GM03348 (cell line): ENCODE measurements around the gene SYNE2.
"Not testable (repeated sequence)": the region's sequence is repeated elsewhere in the genome, so short reads cannot be mapped to it uniquely, and the experiment has no call there.

ENCODE experiments used
- DNase-seq: peaks from one replicate; pipeline ENCODE4 v3.0.0; 2012; ENCODE audit warnings: low spot score

SYNE2 gene, protein sequence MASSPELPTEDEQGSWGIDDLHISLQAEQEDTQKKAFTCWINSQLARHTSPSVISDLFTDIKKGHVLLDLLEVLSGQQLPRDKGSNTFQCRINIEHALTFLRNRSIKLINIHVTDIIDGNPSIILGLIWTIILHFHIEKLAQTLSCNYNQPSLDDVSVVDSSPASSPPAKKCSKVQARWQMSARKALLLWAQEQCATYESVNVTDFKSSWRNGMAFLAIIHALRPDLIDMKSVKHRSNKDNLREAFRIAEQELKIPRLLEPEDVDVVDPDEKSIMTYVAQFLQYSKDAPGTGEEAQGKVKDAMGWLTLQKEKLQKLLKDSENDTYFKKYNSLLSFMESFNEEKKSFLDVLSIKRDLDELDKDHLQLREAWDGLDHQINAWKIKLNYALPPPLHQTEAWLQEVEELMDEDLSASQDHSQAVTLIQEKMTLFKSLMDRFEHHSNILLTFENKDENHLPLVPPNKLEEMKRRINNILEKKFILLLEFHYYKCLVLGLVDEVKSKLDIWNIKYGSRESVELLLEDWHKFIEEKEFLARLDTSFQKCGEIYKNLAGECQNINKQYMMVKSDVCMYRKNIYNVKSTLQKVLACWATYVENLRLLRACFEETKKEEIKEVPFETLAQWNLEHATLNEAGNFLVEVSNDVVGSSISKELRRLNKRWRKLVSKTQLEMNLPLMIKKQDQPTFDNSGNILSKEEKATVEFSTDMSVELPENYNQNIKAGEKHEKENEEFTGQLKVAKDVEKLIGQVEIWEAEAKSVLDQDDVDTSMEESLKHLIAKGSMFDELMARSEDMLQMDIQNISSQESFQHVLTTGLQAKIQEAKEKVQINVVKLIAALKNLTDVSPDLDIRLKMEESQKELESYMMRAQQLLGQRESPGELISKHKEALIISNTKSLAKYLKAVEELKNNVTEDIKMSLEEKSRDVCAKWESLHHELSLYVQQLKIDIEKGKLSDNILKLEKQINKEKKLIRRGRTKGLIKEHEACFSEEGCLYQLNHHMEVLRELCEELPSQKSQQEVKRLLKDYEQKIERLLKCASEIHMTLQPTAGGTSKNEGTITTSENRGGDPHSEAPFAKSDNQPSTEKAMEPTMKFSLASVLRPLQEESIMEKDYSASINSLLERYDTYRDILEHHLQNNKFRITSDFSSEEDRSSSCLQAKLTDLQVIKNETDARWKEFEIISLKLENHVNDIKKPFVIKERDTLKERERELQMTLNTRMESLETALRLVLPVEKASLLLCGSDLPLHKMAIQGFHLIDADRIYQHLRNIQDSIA (N-terminal part only)

DNA sequence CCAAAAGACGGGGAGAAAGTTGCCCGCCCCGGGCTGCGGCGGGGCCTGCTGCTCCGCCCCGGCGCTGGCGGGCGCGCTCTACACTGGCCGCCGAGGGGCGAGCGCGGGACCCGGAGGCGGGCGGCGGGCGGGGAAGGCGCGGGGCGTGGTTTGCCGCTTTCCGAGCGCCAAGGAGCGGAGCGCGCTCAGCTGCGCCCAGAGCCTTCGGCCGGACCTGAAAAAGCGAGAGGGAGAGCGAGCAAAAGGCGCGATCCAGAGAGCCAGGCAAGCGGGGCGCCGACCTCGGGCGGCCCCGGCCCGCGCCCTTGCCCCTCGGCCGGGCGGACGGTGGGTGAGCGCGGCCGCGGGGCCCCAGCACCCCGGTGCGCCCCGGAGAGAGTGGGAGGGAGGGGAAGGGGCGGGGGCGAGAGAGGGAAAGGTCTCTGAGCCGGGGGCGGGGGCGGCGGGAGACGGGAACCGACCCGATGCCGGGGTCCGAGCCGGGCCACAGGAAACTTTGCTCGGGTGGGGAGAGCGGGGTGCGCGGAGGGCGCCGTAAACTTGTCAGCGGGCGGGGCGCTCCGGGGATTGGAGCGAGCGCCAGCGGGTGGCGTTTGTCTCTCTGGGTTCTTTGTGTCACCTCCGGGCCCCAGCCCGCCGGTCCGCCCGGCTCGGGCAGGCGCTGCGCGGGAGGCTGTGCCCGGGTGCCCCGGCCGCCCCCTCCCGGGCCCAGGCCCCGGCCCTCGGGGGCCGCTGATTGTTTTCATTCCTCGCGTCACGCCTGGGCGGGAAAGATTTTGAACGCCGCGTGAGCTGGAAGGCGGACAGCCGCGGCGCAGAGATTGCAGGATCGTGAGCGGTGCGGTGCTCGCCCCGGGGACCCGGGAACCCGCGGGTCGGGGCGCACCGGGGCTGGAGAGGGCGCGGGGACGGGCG is at the start of gene SYNE2:
Gene SYNE2 (plus strand): TSS at position 188 of the 915 bp plus-strand sequence. CDS start 56,145 bp downstream, outside the sequence.
- DNase-seq: peak; percentile 93

DNA sequence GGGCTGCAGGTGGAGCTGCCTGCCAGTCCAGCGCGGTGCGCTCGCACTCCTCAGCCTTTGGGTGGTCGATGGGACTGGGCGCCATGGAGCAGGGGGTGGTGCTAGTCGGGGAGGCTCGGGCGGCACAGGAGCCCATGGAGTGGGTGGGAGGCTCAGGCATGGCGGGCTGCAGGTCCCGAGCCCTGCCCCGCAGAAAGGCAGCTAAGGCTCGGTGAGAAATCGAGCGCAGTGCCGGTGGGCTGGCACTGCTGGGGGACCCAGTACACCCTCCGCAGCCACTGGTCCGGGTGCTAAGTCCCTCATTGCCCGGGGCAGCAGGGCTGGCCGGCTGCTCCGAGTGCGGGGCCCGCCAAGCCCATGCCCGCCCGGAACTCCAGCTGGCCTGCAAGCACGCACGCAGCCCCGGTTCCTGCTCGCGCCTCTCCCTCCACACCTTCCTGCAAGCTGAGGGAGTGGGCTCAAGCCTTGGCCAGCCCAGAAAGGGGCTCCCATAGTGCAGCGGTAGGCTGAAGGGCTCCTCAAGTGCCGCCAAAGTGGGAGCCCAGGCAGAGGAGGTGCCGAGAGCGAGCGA is 49.5 kb upstream of the SYNE2 start:
- DNase-seq: not testable (repeated sequence)

DNA sequence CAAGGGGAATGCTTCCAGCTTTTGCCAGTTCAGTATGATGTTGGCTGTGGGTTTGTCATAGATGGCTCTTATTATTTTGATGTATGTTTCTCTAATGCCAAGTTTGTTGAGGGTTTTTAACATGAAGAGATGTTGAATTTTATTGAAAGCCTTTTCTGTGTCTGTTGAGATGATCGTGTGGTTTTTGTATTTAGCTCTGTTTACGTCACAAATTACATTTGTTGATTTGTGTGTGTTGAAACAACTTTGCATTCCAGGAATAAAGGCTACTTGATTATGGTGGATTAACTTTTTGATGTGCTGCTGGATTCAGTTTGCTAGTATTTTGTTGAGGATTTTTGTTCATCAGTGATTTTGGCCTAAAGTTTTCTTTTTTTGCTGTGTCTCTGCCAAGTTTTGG is 46.7 kb upstream of the SYNE2 start:
- DNase-seq: not testable (repeated sequence)

DNA sequence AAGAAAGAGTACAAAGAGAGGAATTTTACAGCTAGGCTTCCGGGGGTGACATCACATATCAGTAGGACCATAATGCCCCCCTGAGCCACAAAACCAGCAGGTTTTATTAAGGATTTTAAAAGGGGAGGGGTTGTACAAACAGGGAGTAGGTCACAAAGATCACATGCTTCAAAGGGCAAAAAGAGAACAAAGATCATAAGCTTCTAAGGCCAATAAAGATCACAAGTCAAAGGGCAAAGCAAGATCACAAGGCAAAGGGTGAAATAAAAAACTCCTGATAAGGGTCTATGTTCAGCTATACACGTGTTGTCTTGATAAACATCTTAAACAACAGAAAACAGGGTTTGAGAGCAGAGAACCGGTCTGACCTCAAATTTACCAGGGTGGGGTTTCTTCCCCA is 41.1 kb upstream of the SYNE2 start:
- not testable (repeated sequence) for DNase-seq

DNA sequence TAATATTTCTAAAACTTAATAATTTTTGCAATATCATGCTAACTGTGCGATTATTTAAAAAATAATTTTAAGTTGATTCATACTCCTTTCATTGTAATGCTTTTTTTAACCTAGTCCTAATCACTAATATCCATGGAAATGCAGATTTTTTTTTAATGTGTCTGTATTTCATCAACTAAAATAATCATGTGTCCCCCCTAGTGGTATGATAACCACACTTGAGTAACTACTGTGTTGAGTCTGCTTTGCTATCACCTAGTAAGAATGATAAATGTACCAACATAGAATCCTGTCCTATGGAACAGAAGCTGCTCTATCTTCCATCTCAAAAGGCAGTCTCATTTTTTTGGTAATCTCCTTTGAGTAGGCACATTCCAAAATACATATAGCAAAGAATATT is 19.1 kb upstream of the SYNE2 start:
- no peak for DNase-seq

DNA sequence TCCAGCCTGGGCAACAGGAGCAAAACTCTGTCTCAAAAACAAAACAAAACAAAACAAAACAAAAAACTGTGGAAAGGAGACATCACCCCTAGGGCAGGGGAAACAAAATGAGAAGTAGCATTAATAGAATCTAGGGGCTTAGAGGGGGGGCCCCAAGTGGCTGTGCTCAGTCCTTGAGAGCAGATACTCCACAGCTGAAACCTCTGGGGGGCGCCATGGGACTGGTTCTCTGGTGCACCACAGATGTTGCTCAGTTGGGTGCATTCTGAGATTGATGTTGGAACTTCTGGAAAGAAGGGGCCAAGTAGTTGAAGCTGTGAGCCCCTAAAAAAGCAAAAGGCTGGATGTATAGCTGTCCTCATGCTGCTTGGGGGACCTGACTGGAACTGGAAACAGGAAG is 11.8 kb upstream of the SYNE2 start:
- DNase-seq: no peak

DNA sequence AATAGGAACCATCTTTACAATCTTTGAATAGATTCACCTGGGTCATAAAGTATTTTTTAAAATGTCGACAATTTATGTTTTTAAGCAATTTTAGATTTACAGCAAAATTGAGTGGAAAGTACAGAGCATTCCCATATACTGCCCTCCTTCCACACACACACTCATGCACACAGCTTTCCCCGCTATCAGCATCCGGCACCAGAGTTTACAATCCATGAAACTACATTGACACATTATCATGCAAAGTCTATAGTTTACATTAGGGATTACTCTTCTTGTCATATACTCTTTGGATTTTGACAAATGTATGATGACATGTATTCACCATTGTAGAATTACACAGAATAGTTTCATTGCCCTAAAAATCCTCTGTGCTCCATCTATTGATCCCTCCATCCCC is 9.0 kb upstream of the SYNE2 start:
- no peak for DNase-seq

DNA sequence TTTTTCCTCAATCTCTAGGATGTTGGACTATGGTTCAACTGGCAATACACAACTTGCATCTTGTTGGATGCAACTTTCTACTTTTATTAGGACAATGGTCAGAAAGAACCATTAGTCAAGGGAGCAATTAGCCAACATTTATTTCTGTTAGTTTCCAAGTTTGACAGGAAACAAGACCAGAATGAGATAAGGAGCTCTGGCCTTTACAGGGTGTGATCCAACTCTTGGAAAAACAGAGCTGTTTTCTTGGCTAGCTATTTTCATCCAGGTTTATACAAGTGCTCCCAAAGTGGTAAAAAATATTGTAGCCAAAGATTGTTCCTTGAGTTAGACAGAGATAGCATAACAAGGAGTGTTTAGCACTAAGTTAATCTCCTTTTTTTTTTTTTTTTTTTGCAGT is 3.9 kb upstream of the SYNE2 start:
- no peak for DNase-seq

DNA sequence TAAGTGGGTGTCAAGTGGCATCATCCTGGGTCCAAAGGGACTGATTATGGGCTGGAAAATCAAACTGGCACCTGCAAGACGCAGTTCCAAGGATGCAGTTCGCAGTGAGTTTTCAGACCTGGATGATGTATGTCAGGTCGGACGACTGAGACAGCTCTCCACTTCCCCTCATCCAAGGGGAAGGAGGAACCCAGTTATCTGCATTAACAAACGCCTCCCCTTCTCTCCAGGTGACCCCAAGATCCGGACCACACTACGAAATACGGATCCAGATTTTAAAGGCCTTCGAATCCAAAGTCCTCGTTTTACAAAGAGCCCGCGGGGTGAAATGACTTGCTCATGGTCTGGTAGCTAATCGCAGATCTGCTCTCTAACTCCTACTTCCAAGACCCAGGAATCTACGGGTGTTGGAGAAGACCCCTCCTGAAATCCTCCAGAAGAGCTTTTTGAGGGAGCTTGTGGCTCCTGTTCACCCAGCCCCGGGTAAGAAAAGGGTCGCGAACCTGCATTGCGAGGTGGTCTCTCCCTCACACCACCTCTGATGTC is 460 bp upstream of the SYNE2 start:
- DNase-seq: no peak

DNA sequence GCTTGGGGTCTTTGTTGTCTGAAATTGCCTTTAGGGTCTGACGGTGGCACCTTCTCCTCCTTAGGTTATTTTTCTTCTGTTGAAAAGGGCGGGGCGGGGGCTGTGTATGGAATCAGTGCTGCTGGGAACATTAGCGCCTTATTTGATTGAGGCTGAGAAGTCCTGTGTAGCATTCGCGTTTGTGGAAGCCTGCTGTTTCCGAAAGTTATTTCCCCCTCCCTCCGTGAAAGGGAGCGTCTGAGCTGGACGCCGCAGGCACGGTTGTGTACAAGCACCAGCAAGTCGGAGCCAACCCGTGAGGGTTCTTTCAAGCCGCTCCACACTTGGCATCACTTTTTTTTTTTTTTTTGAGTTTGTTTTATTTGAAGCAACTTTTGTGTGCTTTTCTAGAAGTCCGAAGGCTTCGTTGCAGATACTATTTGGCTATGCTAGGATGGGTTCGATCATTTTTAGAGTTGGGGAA is 1.1 kb downstream of the SYNE2 start:
- peak; percentile 54 for DNase-seq

DNA sequence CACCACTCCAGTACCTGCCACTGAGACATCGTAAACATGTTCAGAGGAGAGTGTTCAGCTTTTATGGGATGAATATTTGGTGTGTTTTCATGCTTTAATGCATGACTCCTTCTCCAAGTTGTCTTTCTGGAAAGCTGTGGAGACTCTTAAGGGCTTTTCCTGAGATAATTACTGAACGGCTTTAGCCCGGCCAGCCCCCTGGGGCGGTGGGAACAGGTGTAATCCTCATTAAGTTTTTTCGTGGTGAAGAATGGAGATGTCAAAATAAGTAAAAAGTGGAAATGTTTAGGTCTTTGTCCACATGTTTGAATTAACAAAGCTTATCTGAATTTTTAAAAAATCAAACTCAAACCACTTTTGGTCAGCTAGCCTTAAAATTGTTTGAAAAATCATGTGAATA is 1.5 kb downstream of the SYNE2 start:
- DNase-seq: no peak

DNA sequence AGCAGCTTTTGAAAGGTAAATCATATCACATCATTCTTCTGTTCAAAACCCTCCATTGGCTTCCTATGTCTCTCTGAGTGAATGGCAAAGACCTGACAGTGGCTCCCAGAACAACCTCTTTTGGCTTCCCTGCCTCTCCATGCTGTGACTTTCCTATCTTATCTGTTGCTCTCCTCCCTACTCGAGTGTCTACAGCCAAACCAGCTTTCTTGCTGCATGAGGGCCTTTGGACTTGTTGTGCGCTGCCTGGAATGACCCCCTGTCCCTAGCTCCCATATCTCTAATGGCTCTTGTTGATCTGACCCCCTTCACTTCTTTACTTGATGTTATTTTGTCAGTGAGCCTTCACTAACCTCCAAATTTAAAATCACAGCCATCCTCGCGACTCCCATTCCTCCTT is 2.5 kb downstream of the SYNE2 start:
- no peak for DNase-seq

DNA sequence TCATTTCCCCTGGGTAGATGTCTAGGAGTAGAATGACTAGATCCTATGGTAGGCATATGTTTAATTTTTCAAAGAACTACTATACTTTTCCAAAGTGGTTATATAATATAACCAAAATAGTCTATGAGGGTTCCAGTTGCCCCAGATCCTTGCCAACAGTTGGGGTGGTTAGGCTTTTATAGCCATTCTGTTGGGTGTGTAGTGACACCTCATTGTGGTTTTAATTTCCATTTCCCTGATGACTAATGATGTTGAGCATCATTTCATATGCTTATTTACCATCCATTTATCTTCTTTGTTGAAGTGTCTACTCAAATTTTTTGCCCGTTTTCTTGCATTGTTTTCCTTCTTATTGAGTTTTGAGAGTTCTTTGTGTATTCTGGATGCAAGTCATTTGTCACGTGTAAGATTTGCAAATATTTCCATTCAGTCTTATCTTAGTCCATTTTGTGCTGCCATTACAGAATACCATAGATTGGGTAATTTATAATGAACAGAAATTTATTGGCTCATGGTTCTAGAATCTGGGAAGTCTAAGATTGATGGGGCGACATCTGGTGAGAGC is 4.7 kb downstream of the SYNE2 start:
- DNase-seq: no peak

DNA sequence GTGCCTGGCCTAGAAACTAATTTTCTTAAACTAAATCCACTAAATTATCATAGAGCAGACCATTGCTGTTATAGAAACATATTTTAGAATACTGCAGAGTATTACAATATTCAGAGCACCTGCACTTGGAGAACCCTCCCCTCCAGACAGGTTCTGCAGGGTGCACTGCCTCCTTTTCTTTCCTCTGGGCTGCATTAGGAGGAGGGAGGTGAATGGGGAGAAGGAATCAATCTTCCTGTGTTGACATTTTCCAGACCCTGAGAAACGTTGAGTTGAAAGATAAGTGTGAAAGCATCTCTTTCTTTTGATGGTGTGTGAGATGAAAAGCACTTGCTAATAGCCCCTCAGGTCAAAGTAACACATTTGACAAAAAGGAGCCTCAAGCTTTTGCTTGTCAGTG is 7.3 kb downstream of the SYNE2 start:
- no peak for DNase-seq

DNA sequence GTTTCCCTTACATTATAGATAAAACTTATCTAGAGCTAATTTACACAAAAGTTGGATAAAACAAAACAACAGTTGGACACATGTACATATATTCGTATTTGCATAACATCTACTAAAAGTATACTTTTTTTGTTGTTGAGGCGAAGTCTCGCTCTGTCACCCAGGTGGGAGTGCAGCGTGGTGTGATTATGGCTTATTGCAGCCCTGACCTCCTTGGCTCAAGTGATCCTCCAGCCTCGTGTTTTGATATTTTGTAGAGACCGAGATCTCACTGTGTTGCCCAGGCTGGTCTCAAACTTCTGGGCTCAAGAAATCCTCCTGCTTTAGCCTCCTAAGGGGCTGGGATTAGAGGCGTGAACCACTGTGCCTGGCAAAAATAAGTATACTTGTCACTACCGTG is 9.4 kb downstream of the SYNE2 start:
- no peak for DNase-seq

DNA sequence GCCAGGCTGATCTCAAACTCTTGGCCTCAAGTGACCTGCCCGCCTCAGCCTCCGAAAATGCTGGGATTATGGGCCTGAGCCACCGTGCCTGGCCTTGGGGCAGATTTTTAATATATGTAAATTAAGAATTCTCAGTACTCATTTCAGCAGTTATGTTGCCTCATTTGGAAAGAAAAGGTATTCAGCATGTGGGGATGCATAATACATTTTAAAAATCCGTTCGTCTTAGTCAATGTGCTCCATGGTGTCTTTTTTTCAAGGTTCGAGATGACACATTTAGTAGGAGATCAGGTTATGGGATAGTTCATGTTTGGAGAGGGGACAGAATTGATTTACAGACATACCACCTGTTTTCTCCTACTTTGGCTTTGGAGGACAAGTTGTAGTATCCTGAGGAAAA is 10.2 kb downstream of the SYNE2 start:
- no peak for DNase-seq

DNA sequence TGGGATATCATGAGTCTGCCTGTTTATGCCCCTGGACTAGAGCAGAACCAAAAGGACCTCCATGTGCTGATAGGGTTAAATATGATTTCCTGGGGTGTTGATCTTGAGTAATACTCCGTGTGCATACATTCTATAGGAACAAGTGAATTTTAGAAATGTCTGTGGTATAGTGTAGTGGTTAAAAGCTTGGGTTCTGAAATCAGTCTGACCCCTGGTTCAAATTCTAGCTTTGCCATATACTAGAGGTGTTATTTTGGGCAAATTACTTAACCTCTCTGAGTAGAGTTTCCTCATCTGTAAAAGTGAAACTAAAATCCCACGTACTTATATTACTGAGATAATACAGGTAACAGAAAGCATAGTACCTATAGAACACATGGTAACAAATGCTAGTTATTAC is 12.0 kb downstream of the SYNE2 start:
- not testable (repeated sequence) for DNase-seq

DNA sequence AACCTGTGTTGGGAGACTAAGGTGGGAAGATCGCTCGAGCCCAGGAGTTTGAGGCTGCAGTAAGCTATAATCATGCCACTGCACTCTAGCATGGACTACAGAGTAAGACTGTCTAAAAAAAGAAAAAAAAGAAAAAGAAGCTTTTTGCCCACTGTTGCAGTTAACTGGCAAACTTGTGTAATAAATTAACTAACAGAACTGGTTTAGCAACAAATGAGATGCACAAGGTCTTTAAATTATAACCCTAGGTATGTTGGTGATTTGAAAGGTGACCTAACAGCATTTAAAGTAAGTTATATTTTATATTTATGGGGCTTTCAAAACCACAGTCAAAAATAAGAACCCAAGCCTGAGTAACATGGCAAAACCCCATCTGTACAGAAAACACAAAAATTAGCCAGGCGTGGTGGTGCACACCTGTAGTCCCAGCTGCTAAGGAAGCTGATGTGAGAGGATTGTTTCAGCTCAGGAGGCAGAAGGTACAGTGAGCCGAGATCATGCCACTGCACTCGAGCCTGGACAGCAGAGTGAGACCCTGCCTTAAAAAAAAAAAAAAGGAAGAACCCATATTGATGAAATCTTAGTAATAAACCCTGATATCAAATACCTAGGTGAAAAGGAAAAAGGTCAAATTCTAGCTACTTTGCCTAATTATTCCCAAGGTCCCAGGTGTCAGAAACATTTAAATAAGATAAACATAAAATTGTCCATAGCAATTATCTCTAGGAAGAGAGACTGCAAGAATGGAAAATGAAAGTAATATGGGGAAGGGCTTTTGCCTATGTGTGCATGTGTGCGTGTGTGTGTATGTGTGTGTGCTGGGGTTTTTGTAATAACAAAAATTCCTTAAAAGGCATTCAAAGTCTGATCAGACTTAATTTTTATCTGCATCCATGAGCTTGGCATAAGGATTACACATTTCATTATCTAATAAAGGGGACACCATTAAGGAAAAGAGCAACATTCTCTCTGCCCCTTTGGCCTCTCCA is 15.4 kb downstream of the SYNE2 start:
- no peak for DNase-seq
